Renal cortex interstitium (tissue), 3 donors: Measurements from ENCODE around the gene AXL. TPM values are rescaled to one million over a fixed set of nuclear protein-coding genes. Genes with fewer than 3 reads are reported as not detected.

ENCODE experiments used
- polyA plus RNA-seq, 3 donors: library from polyadenylated mRNA; unstranded; fragments of 120-200 nt; gene quantifications; one replicate each; pipeline ENCODE4 v1.2.1, GENCODE V29; 2013; ENCODE audit not compliant: insufficient read length in 3 of 3

AXL gene
- polyA plus RNA-seq, 3 donors, result 31.6 to 37.6 (median 34.5) TPM

Other genes starting within 250 kb of the AXL start
- 1 to 10 TPM; 1.6 to 3.3 (median 3.0) TPM for gene CYP2B6, start 227.9 kb upstream of the AXL start, polyA plus RNA-seq
- gene CYP2A13, start 130.8 kb upstream of the AXL start, polyA plus RNA-seq, result not detected
- gene CYP2F1, start 104.8 kb upstream of the AXL start, polyA plus RNA-seq, result under 1 TPM in 1 of 3 donors, not detected in 2; 0.33 TPM
- under 1 TPM; 0.25 to 0.86 (median 0.82) TPM for gene CYP2S1, start 26.0 kb upstream of the AXL start, polyA plus RNA-seq
- 100 to 1,000 TPM; 200 to 215 (median 202) TPM for gene HNRNPUL1, start 45.1 kb downstream of the AXL start, polyA plus RNA-seq
- 10 to 100 TPM; 30.9 to 37.8 (median 32.5) TPM for gene CCDC97, start 90.9 kb downstream of the AXL start, polyA plus RNA-seq
- 10 to 100 TPM; 24.4 to 35.0 (median 32.8) TPM for gene TGFB1, start 134.7 kb downstream of the AXL start, polyA plus RNA-seq
- gene B9D2, start 144.9 kb downstream of the AXL start, polyA plus RNA-seq, result 10 to 100 TPM in 1 of 3 donors, 1 to 10 TPM in 2; 5.8 to 10.4 (median 9.4) TPM
- gene TMEM91, start 157.3 kb downstream of the AXL start, polyA plus RNA-seq, result 10 to 100 TPM; 13.2 to 27.3 (median 13.6) TPM
- 10 to 100 TPM; 16.8 to 20.1 (median 17.4) TPM for gene EXOSC5, start 178.1 kb downstream of the AXL start, polyA plus RNA-seq
- gene BCKDHA, start 178.6 kb downstream of the AXL start, polyA plus RNA-seq, result 10 to 100 TPM; 28.6 to 45.9 (median 43.9) TPM
- 1 to 10 TPM; 2.1 to 3.9 (median 3.3) TPM for gene B3GNT8, start 208.2 kb downstream of the AXL start, polyA plus RNA-seq
- gene DMAC2, start 220.7 kb downstream of the AXL start, polyA plus RNA-seq, result 10 to 100 TPM; 50.5 to 73.2 (median 59.1) TPM
- gene ERICH4, start 223.9 kb downstream of the AXL start, polyA plus RNA-seq, result 1 to 10 TPM; 4.2 to 7.2 (median 6.2) TPM